Measurements from ENCODE around the gene GAB2. TPM values are rescaled to one million over a fixed set of nuclear protein-coding genes. Genes with fewer than 3 reads are reported as not detected.

GAB2 gene
- total RNA-seq, 4 donors from 2014 or later = 39.6 to 57.3 (median 46.6) TPM

DNA sequence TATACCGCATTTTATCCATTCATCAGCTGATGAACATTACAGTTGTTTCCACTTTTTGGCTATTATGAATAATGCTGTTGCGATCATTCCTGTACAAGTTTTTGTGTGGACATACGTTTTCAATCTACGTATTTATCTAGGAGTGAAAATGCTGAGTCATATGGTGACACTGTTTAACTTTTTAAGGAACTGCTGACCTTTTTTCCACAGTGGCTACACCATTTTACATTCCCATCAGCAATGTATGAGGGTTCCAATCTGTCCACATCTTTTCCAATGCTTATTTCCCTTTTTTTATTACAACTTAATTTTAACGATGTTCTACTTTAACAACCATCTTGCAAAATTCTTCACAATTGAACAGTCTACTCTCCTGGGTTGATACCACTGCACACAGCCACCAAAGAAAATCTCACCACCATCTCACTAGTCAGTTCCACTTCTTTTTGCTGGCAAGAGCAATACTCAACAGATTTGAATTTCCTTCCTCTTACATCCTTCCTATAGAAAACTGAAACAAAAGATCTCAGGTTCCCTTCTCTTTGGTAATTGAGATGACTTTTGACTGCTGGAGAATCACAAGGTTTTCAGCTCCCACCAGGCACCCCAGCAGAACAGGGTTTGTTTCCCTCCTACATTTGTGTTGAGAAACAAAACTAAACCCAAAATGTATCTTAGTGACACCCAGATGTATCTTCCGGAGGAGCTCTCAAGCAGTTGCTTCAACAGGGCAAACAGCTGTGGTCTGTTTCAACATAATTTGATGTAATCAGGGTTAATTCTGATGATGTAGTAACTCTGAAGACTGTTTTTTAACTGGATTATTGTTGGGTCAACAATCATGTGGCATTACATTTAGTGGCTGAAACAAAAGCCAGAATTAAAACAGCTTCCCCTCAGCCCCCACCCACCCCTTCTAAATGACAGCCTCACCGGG, 7.0 kb upstream of the GAB2 start:
- peaks cover 0 to 18% (median 12%) of the 10 kb centered on the region in 4 donors for H3K4me1 ChIP-seq
- TF ChIP-seq EP300 (IDR thresholded peaks at IDR 0.05) = peak in 1 of 2 donors; percentile 55
- TF ChIP-seq POLR2A (IDR thresholded peaks at IDR 0.05) = no peak
- TF ChIP-seq, protein P1, sequence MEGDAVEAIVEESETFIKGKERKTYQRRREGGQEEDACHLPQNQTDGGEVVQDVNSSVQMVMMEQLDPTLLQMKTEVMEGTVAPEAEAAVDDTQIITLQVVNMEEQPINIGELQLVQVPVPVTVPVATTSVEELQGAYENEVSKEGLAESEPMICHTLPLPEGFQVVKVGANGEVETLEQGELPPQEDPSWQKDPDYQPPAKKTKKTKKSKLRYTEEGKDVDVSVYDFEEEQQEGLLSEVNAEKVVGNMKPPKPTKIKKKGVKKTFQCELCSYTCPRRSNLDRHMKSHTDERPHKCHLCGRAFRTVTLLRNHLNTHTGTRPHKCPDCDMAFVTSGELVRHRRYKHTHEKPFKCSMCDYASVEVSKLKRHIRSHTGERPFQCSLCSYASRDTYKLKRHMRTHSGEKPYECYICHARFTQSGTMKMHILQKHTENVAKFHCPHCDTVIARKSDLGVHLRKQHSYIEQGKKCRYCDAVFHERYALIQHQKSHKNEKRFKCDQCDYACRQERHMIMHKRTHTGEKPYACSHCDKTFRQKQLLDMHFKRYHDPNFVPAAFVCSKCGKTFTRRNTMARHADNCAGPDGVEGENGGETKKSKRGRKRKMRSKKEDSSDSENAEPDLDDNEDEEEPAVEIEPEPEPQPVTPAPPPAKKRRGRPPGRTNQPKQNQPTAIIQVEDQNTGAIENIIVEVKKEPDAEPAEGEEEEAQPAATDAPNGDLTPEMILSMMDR (IDR thresholded peaks at IDR 0.05) = no peak
- no peak overlapping the region for H3K4me3 ChIP-seq
- peaks cover 0 to 5% (median 0%) of the 10 kb centered on the region in 3 donors for H3K36me3 ChIP-seq
- no peaks in the 10 kb centered on the region for H3K9me3 ChIP-seq
- H3K27me3 ChIP-seq = no peaks in the 10 kb centered on the region
- H3K27ac ChIP-seq = peak overlapping the region in 2 of 4 donors; percentile 45 to 52
- no peak for DNase-seq (ENCODE audit: low spot score in 2 of 2)
- 59 to 68% methylated on average over 7 of the region's 7 CpGs for WGBS, 2 donors

DNA sequence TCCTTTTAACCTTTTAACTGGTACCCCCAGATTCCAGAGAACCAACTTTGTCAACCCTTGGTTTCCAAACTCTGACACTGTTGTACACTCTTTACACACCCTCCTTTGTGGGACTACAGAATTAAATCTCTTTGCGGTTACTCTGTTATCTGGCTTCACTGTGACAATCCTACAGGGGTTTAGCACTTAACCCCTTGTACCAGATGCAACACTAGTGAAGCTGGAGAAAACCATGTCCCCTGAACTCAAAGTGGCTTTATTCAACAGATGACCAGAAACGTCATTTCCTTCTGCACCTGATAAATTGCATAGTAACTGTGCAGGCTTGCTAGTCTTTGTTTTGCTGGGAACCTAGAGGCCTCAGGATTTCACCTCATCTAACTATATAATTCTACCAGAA, 5.6 kb upstream of the GAB2 start:
- H3K4me3 ChIP-seq = no peak overlapping the region
- H3K9me3 ChIP-seq = no peaks in the 10 kb centered on the region
- no peaks in the 10 kb centered on the region for H3K36me3 ChIP-seq
- TF ChIP-seq POLR2A (IDR thresholded peaks at IDR 0.05) (no peak), EP300 (IDR thresholded peaks at IDR 0.05) (no peak)
- TF ChIP-seq, protein P1 (IDR thresholded peaks at IDR 0.05) = no peak
- 47 to 58% methylated on average over 2 of the region's 2 CpGs for WGBS, 2 donors
- no peak for DNase-seq (ENCODE audit: low spot score in 2 of 2)
- H3K27me3 ChIP-seq = no peaks in the 10 kb centered on the region
- H3K4me1 ChIP-seq = peaks cover 0 to 32% (median 21%) of the 10 kb centered on the region in 4 donors
- H3K27ac ChIP-seq = no peak overlapping the region

DNA sequence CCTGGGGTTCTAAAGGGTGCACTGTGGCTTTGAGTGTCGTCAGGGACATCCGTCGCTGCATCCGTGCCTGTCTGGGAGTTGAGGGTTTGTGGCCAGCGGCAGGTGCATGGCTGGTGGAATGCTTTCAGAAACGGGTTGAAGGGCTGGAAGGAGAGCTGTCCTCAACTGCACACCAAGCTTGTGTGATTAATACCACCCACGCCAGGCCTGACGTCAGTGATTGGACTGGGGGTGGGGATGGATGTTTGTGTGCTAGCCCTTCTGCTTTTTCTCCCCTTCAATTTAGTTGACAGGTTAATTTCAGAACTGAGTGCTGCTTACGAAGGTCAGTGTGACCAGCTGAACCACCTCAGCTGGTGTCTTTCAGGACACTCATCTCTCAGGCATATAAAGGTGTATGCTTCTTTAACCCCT, 3.2 kb upstream of the GAB2 start:
- TF ChIP-seq EP300 (IDR thresholded peaks at IDR 0.05) (no peak), POLR2A (IDR thresholded peaks at IDR 0.05) (no peak)
- TF ChIP-seq, protein P1 (IDR thresholded peaks at IDR 0.05) = no peak
- H3K4me3 ChIP-seq = no peak overlapping the region
- H3K27ac ChIP-seq = peak overlapping the region in 1 of 4 donors; percentile 94
- DNase-seq (ENCODE audit: low spot score in 2 of 2) = peak; percentile 25 to 34
- H3K36me3 ChIP-seq = no peaks in the 10 kb centered on the region
- H3K4me1 ChIP-seq = peaks cover 0 to 33% (median 22%) of the 10 kb centered on the region in 4 donors
- no peaks in the 10 kb centered on the region for H3K27me3 ChIP-seq
- no peaks in the 10 kb centered on the region for H3K9me3 ChIP-seq
- WGBS, 2 donors = 18 to 31% methylated on average over 9 of the region's 9 CpGs

DNA sequence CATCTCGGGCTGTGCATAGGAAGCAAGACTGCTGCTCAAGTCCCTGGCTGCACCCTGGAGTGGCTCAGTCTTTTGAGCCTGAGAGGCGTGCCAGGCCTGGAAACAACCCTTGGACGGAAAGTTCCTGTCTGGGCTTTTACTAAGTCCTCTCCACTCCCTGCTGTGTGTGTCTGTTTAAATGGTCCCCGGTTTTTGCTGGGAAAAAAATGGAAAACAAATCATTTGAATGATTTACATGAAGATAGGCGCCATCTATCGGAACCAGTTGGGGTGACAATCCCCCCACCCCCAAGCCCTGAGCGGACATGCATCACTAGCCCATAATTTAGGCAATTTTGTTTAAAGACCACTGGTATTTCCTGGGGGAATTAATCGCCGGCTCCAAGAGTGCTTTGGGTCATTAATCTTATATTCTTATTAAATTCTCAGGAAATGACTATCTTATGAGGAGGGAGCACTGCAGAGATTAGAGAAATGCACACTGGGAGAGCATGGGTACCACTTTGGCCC, 2.7 kb upstream of the GAB2 start:
- no peaks in the 10 kb centered on the region for H3K36me3 ChIP-seq
- H3K27me3 ChIP-seq = no peaks in the 10 kb centered on the region
- H3K4me3 ChIP-seq = peak overlapping the region in 2 of 4 donors; percentile 11 to 20
- H3K4me1 ChIP-seq = peaks cover 0 to 32% (median 22%) of the 10 kb centered on the region in 4 donors
- peak overlapping the region in 3 of 4 donors; percentile 46 to 97 (median 94) for H3K27ac ChIP-seq
- DNase-seq (ENCODE audit: low spot score in 2 of 2) = peak; percentile 77 to 92
- TF ChIP-seq, protein P1 (IDR thresholded peaks at IDR 0.05) = peak; percentile 55 to 79 (median 72)
- TF ChIP-seq EP300 (IDR thresholded peaks at IDR 0.05) (peak in 1 of 2 donors; percentile 49), POLR2A (IDR thresholded peaks at IDR 0.05) (no peak)
- 1 to 2% methylated on average over 9 of the region's 9 CpGs for WGBS, 2 donors
- no peaks in the 10 kb centered on the region for H3K9me3 ChIP-seq

DNA sequence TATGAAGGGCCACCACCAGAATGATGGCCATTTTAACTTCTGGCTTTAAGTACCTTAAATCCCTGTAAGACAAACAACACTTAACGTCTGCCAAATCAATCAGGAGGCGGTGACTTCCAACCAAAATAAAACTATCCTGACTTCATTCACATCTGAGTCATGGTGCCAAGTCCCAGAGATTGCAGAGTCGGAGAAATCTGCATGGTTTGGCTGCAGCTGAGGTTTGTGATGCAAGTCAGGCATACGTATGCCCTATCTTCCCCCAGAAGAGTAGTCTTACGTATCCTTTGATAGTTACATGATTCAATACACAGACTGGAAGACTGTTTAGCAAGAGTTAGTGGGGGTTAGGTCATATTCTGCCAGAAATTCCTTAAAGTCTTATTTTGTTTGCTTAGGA, 1.7 kb upstream of the GAB2 start:
- H3K4me1 ChIP-seq = peaks cover 0 to 41% (median 24%) of the 10 kb centered on the region in 4 donors
- peak in 1 of 2 donors; percentile 41 for TF ChIP-seq POLR2A (IDR thresholded peaks at IDR 0.05)
- TF ChIP-seq, protein P1 (IDR thresholded peaks at IDR 0.05) = no peak
- peak; percentile 28 to 87 for TF ChIP-seq EP300 (IDR thresholded peaks at IDR 0.05)
- 24 to 30% methylated on average over 5 of the region's 5 CpGs for WGBS, 2 donors
- no peaks in the 10 kb centered on the region for H3K9me3 ChIP-seq
- peak overlapping the region; percentile 92 to 98 (median 96) for H3K27ac ChIP-seq
- no peaks in the 10 kb centered on the region for H3K27me3 ChIP-seq
- H3K36me3 ChIP-seq = no peaks in the 10 kb centered on the region
- H3K4me3 ChIP-seq = peak overlapping the region in 1 of 4 donors; percentile 73
- peak in 1 of 2 donors; percentile 72 for DNase-seq (ENCODE audit: low spot score in 2 of 2)

All from tibial nerve (tissue), 4 donors.